PC-9 (cell line): ENCODE measurements around the gene GFPT2. TPM values are rescaled to one million over a fixed set of nuclear protein-coding genes. Genes with fewer than 3 reads are reported as not detected.

ENCODE experiments used
- BruUV-seq: library from RNA; stranded (reverse); fragments of 400-500 nt; replicated peaks from 2 replicates; lab custom pipeline; 2021; lab: Mats Ljungman, UMichigan
- CTCF ChIA-PET: fragments of 300-600 bp; sonication (Branson Sonifier 250); formaldehyde crosslinking; loops from one replicate; lab custom pipeline; 2022; ENCODE audit warnings: antibody characterized with exemption; lab: Charles Lee
- POLR2A ChIA-PET: fragments of 300-600 bp; sonication (Branson Sonifier 250); formaldehyde crosslinking; loops from one replicate; lab custom pipeline; 2022; ENCODE audit warnings: antibody characterized with exemption; ENCODE audit not compliant: unreplicated experiment; lab: Charles Lee
- DNase-seq, 2 experiments: peaks; one replicate each; pipeline versions ENCODE4 v3.0.0 to v3.0.0-alpha.2; 2015 to 2022; ENCODE audit warnings: mixed read lengths in 1 of 2
- H2AFZ ChIP-seq: fragments of 200-600 bp; sonication (generic); 2 replicates; pipeline ENCODE4 v1.8.1; 2017; ENCODE audit warnings: antibody characterized with exemption
- H3F3A ChIP-seq: fragments of 200-600 bp; sonication (generic); 2 replicates; pipeline ENCODE4 v1.8.1; 2017; ENCODE audit warnings: antibody characterized with exemption, mild to moderate bottlenecking, low read depth; ENCODE audit not compliant: insufficient read depth
- H3K27ac ChIP-seq: fragments of 200-600 bp; sonication (generic); 2 replicates; pipeline ENCODE4 v1.6.1; 2016; ENCODE audit warnings: mixed run types
- H3K27me3 ChIP-seq: fragments of 200-600 bp; sonication (generic); 2 replicates; pipeline ENCODE4 v1.6.1; 2016; ENCODE audit warnings: low read depth, mixed run types; ENCODE audit not compliant: insufficient read depth
- H3K36me3 ChIP-seq: fragments of 200-600 bp; sonication (generic); 2 replicates; pipeline ENCODE4 v1.6.1; 2016; ENCODE audit warnings: low read depth, mixed run types
- H3K4me1 ChIP-seq: fragments of 200-600 bp; sonication (generic); replicated peaks from 2 replicates; pipeline ENCODE4 v1.6.1; 2016; ENCODE audit warnings: mixed run types; ENCODE audit not compliant: insufficient read depth
- H3K4me2 ChIP-seq: fragments of 200-600 bp; sonication (generic); 2 replicates; pipeline ENCODE4 v1.6.1; 2017; ENCODE audit warnings: mixed run types
- H3K4me3 ChIP-seq: fragments of 200-600 bp; sonication (generic); 2 replicates; pipeline ENCODE4 v1.6.1; 2016; ENCODE audit warnings: mixed run types
- H3K79me2 ChIP-seq: fragments of 200-600 bp; sonication (generic); 2 replicates; pipeline ENCODE4 v1.6.1; 2017; ENCODE audit warnings: low read depth, mixed run types
- H3K9me2 ChIP-seq: fragments of 200-600 bp; sonication (generic); 2 replicates; pipeline ENCODE4 v1.8.1; 2017; ENCODE audit warnings: mild to moderate bottlenecking; ENCODE audit not compliant: insufficient read depth
- H3K9me3 ChIP-seq: fragments of 200-600 bp; sonication (generic); 2 replicates; pipeline ENCODE4 v1.8.1; 2016; ENCODE audit warnings: low read depth; ENCODE audit not compliant: insufficient read depth
- H4K20me1 ChIP-seq: fragments of 200-600 bp; sonication (generic); 2 replicates; pipeline ENCODE4 v1.8.1; 2017; ENCODE audit not compliant: insufficient read depth
- EZH2 ChIP-seq: fragments of 200-600 bp; sonication (generic); IDR thresholded peaks from 2 replicates; pipeline ENCODE4 v1.8.0; 2017; ENCODE audit warnings: antibody characterized with exemption, low read depth
- intact Hi-C: fragments of 100-400 bp; cut with micrococcal nuclease; formaldehyde crosslinking; loops from one replicate; pipeline ENCODE4 v1.10.0; 2022; ENCODE audit not compliant: unreplicated experiment
- total RNA-seq: library from RNA; stranded (reverse); gene quantifications from 2 replicates; pipeline ENCODE4 v1.2.3, GENCODE V29; 2021
- TF ChIP-seq, protein P1 (sequence below): fragments of 200-600 bp; sonication (generic); conservative IDR thresholded peaks from 2 replicates; pipeline ENCODE4 v1.6.1; 2017; ENCODE audit warnings: mixed run types, antibody characterized with exemption, mild to moderate bottlenecking, moderate library complexity

GFPT2 gene
- total RNA-seq, 1 experiment from 2014 or later: 22.5 TPM

DNA sequence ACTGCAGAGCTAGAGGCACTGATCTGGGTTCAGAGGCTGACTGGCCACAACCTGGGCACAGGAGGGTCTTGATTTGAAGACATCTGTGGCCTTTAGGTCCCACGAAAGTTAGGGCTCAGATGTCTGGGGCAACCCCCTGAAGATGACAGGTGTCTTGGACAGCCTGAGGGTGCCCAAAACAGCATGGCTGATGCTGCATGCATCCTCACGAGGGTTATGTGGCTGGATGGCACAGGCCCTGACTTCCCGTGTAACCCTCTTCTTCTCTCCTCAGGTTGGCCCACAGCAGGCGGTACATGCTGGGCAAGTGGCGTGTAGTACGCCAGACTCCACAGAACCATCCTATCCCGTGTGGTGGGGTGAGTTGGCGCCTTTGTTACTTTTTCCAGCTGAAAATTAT, 29.8 kb upstream of the GFPT2 start:
- H3K4me3 ChIP-seq: no peak overlapping the region
- no peaks in the 10 kb centered on the region for H3K79me2 ChIP-seq
- no peaks in the 10 kb centered on the region for H3K9me3 ChIP-seq
- ChIA-PET POLR2A (interaction anchor here (0.6 kb wide), 1 partner anchor 62 kb away, joined by 4 read pairs; no protein-coding TSS in a partner anchor), CTCF (no interaction called here)
- TF ChIP-seq EZH2: no peak
- TF ChIP-seq, protein P1, sequence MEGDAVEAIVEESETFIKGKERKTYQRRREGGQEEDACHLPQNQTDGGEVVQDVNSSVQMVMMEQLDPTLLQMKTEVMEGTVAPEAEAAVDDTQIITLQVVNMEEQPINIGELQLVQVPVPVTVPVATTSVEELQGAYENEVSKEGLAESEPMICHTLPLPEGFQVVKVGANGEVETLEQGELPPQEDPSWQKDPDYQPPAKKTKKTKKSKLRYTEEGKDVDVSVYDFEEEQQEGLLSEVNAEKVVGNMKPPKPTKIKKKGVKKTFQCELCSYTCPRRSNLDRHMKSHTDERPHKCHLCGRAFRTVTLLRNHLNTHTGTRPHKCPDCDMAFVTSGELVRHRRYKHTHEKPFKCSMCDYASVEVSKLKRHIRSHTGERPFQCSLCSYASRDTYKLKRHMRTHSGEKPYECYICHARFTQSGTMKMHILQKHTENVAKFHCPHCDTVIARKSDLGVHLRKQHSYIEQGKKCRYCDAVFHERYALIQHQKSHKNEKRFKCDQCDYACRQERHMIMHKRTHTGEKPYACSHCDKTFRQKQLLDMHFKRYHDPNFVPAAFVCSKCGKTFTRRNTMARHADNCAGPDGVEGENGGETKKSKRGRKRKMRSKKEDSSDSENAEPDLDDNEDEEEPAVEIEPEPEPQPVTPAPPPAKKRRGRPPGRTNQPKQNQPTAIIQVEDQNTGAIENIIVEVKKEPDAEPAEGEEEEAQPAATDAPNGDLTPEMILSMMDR: no peak
- H3F3A ChIP-seq: no peaks in the 10 kb centered on the region
- no peaks in the 10 kb centered on the region for H3K36me3 ChIP-seq
- H4K20me1 ChIP-seq: no peaks in the 10 kb centered on the region
- H3K27ac ChIP-seq: no peak overlapping the region
- no TSS peak for BruUV-seq
- no peaks in the 10 kb centered on the region for H3K4me1 ChIP-seq
- intact Hi-C loops: no loop called here
- no peaks in the 10 kb centered on the region for H3K9me2 ChIP-seq
- H2AFZ ChIP-seq: no peak overlapping the region
- no peaks in the 10 kb centered on the region for H3K27me3 ChIP-seq
- no peak overlapping the region for H3K4me2 ChIP-seq
- DNase-seq: no peak

DNA sequence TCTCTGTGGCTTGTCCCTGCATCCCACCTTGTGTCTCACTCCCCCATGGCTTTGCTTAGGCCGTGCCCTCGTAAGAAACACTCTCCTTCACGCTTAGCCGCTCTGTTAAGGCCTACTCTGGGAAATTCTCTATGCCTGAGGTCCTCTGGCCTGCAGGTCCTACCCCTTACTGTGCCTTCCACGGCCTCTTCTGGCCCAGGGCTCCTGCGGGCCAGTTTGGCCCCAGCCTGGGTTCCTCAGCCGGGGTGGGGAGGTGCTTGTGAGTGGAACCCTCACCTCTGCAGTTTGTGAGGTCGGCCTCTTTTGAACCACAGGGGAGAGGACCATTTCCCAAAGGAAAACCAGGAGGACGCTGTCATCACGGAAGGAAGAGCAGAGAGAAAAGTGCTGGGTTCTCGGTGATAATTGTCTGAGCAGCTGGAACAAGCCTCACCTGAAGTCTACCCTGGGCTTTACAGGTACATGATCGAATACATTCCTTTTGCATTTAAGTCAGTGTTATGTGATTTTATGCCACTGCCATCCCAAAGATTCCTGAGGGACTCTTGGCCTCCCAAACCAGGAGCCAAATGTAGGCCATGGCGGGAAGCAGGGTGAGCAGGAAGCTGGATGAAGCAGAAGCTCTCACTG, 28.8 kb upstream of the GFPT2 start:
- Histone ChIP-seq H3K79me2 (no peaks in the 10 kb centered on the region), H3K9me2 (no peaks in the 10 kb centered on the region), H4K20me1 (no peaks in the 10 kb centered on the region), H3K4me1 (no peaks in the 10 kb centered on the region), H2AFZ (no peak overlapping the region), H3K36me3 (no peaks in the 10 kb centered on the region), H3K9me3 (no peaks in the 10 kb centered on the region), H3F3A (no peaks in the 10 kb centered on the region), H3K4me2 (no peak overlapping the region), H3K27ac (no peak overlapping the region), H3K27me3 (no peaks in the 10 kb centered on the region), H3K4me3 (no peak overlapping the region)
- no peak for TF ChIP-seq EZH2
- TF ChIP-seq, protein P1: no peak
- no peak for DNase-seq
- CTCF ChIA-PET: no interaction called here
- POLR2A ChIA-PET: interaction anchor here (0.6 kb wide), 1 partner anchor 63 kb away, joined by 4 read pairs; no protein-coding TSS in a partner anchor
- intact Hi-C loops: no loop called here
- BruUV-seq: no TSS peak

DNA sequence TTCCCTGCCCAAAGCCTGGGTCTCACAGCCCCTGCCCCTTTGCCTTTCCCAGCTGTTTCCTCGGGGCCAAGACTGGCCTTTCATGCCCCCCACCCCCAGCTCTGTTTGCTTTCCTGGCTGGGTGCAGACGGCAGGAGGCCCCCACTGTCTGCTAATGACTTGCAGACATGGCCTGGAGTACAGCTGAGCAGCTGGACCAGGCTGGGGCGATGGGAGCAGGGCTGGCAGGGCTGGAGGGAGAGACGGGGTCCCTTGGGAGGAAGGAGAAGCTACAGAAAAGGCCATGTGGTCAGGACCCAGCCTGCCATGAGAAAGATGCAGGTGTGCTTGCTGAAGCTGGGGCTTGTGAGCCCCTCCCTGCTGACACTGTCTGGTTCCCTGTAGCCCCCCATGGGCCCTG, 28.3 kb upstream of the GFPT2 start:
- Histone ChIP-seq H3K4me1 (no peaks in the 10 kb centered on the region), H3K79me2 (no peaks in the 10 kb centered on the region), H3K4me3 (no peak overlapping the region), H3K4me2 (no peak overlapping the region), H3K9me3 (no peaks in the 10 kb centered on the region), H3K27me3 (no peaks in the 10 kb centered on the region), H3K27ac (no peak overlapping the region), H3K9me2 (no peaks in the 10 kb centered on the region), H4K20me1 (no peaks in the 10 kb centered on the region), H2AFZ (no peak overlapping the region), H3K36me3 (no peaks in the 10 kb centered on the region), H3F3A (no peaks in the 10 kb centered on the region)
- TF ChIP-seq, protein P1: no peak
- ChIA-PET CTCF (no interaction called here), POLR2A (no interaction called here)
- intact Hi-C loops: no loop called here
- BruUV-seq: no TSS peak
- no peak for DNase-seq
